ENCODE data around the gene AQR. TPM values are rescaled to one million over a fixed set of nuclear protein-coding genes. Genes with fewer than 3 reads are reported as not detected.
A peak's percentile ranks its signal among the peaks of the same experiment; 100 is the strongest.

AQR gene
- total RNA-seq, result 27.1 and 38.4 TPM in 2 replicates

- H3K4me3 ChIP-seq (ENCODE audit: low read depth, low read length), result peak within 1 kb of the TSS; percentile 87
- TF ChIP-seq CTCF (IDR thresholded peaks at IDR 0.05; ENCODE audit: insufficient read depth, low read depth, low read length), result peak; percentile 96
- DNase-seq (ENCODE audit: low read depth), result peak; percentile 99
Measured at GRCh38 chr15:34969340-34970097, at the start of gene AQR. Gene AQR, minus strand, starts transcription at chr15:34969742. Its CDS starts 129 bp downstream, at chr15:34969613.

DNA sequence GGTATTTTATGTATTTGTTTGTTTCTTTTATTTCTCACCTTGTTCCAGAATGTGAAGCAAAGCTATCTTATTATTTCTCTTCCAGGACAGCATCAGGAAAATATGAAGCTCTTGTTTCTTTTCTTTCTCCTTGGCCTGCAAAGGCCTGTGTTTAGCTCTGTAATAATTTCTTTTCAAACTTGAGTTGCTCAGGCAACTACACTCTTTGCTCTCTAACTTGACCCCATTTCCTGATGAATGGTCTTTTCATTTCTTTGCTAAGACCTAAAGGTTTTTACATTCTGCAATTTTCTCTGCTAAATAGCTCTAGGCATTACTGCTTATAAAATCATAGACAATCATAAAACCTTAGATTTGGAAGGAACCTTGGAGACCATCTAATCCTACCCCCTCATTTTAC, 44.7 kb upstream of the AQR start:
- no peak for TF ChIP-seq CTCF (IDR thresholded peaks at IDR 0.05; ENCODE audit: insufficient read depth, low read depth, low read length)
- no peak for DNase-seq (ENCODE audit: low read depth)
- H3K4me3 ChIP-seq (ENCODE audit: low read depth, low read length), result no peak overlapping the region

DNA sequence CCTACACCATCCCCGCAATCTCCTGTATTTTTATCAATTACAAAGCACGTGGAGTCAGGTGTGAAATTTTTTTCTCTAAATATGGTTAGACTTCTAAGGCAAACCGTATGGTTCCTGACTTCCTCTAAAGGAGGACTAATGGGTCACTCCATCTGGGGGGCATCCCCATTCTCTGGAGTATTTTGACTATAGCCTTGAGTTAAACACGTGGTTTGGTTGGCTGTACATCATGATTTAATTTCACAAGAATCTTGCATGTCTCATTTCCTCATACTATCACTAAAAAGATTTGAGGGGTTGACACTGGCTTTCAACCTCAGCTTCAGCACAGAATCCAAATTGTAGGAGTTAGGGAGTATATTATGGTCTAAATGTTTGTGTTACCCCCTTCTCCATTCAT, 43.8 kb upstream of the AQR start:
- DNase-seq (ENCODE audit: low read depth), result no peak
- no peak for TF ChIP-seq CTCF (IDR thresholded peaks at IDR 0.05; ENCODE audit: insufficient read depth, low read depth, low read length)
- no peak overlapping the region for H3K4me3 ChIP-seq (ENCODE audit: low read depth, low read length)

- H3K4me3 ChIP-seq (ENCODE audit: low read depth, low read length), result no peak overlapping the region
- TF ChIP-seq CTCF (IDR thresholded peaks at IDR 0.05; ENCODE audit: insufficient read depth, low read depth, low read length), result no peak
- DNase-seq (ENCODE audit: low read depth), result no peak
Measured at GRCh38 chr15:35007397-35007796, 37.9 kb upstream of the AQR start.

GRCh38 chr15:35005933-35006332, 36.4 kb upstream of the AQR start:
- no peak overlapping the region for H3K4me3 ChIP-seq (ENCODE audit: low read depth, low read length)
- TF ChIP-seq CTCF (IDR thresholded peaks at IDR 0.05; ENCODE audit: insufficient read depth, low read depth, low read length), result no peak
- no peak for DNase-seq (ENCODE audit: low read depth)

- H3K4me3 ChIP-seq (ENCODE audit: low read depth, low read length), result no peak overlapping the region
- DNase-seq (ENCODE audit: low read depth), result no peak
- TF ChIP-seq CTCF (IDR thresholded peaks at IDR 0.05; ENCODE audit: insufficient read depth, low read depth, low read length), result no peak
Measured at GRCh38 chr15:35003928-35004327, 34.4 kb upstream of the AQR start.

DNA sequence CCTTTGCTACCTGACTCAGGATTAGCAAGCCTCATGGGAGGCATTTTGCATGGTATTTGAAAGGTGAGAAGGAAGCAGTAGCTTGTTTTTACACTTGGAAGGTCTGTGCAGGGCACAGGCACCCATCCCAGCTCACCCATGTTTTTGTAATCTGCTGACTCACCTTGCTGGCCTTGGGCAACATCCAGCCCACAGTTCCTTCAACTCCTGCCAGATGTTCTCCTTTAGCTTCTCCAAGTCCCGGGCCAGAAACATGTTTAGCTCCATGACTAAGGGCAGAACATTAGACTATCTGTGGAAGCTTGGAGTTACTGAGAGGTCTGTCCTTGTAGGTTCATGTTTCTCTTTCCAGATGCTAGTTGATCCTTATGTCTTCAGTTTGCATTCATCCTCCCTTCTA, 31.0 kb upstream of the AQR start:
- no peak overlapping the region for H3K4me3 ChIP-seq (ENCODE audit: low read depth, low read length)
- no peak for TF ChIP-seq CTCF (IDR thresholded peaks at IDR 0.05; ENCODE audit: insufficient read depth, low read depth, low read length)
- peak; percentile 79 for DNase-seq (ENCODE audit: low read depth)

All from fibroblast of villous mesenchyme (primary cell).